ENCODE results near the gene RGS7. TPM values are rescaled to one million over a fixed set of nuclear protein-coding genes. Genes with fewer than 3 reads are reported as not detected.
A peak's percentile ranks its signal among the peaks of the same experiment; 100 is the strongest.

Gene RGS7
- total and polyA plus RNA-seq, 2 donors from 2014 or later = 3.6 TPM; not detected in 1

- Histone ChIP-seq H3K36me3 (ENCODE audit: control insufficient read depth in 2 of 3, insufficient read depth in 3 of 3, low read length in 3 of 3) (no peaks in the 10 kb centered on the region), H3K27ac (ENCODE audit: low read depth in 2 of 2, low read length in 2 of 2) (no peak overlapping the region), H3K4me3 (ENCODE audit: low read length in 3 of 3) (no peak overlapping the region), H3K9ac (ENCODE audit: low read length in 3 of 3) (no peak overlapping the region), H3K4me1 (ENCODE audit: control insufficient read depth in 2 of 3, insufficient read depth in 2 of 3, low read depth in 1 of 3, low read length in 3 of 3) (no peaks in the 10 kb centered on the region), H3K27me3 (ENCODE audit: control insufficient read depth, insufficient read depth, low read length) (no peaks in the 10 kb centered on the region), H3K9me3 (ENCODE audit: control insufficient read depth in 2 of 3, insufficient read depth in 1 of 3, low read length in 3 of 3) (no peaks in the 10 kb centered on the region)
- TF ChIP-seq CTCF (IDR thresholded peaks at IDR 0.05; ENCODE audit: borderline replicate concordance, extremely low read depth, insufficient read depth) = no peak
- FAIRE-seq (no peak), DNase-seq (no peak)
- intact Hi-C loops (cut with DNase I) = no loop called here
Measured at GRCh38 chr1:241129207-241129960, 227.6 kb downstream of the RGS7 start.

- Histone ChIP-seq H3K27me3 (ENCODE audit: control insufficient read depth, insufficient read depth, low read length) (no peaks in the 10 kb centered on the region), H3K27ac (ENCODE audit: low read depth in 2 of 2, low read length in 2 of 2) (no peak overlapping the region), H3K36me3 (ENCODE audit: control insufficient read depth in 2 of 3, insufficient read depth in 3 of 3, low read length in 3 of 3) (no peaks in the 10 kb centered on the region), H3K4me3 (ENCODE audit: low read length in 3 of 3) (no peak overlapping the region), H3K4me1 (ENCODE audit: control insufficient read depth in 2 of 3, insufficient read depth in 2 of 3, low read depth in 1 of 3, low read length in 3 of 3) (no peaks in the 10 kb centered on the region), H3K9me3 (ENCODE audit: control insufficient read depth in 2 of 3, insufficient read depth in 1 of 3, low read length in 3 of 3) (no peaks in the 10 kb centered on the region), H3K9ac (ENCODE audit: low read length in 3 of 3) (no peak overlapping the region)
- DNase-seq (peak in 1 of 5 donors; percentile 27), FAIRE-seq (no peak)
- intact Hi-C loops (cut with DNase I) = no loop called here
- no peak for TF ChIP-seq CTCF (IDR thresholded peaks at IDR 0.05; ENCODE audit: borderline replicate concordance, extremely low read depth, insufficient read depth)
Measured at GRCh38 chr1:241125286-241125685, 231.7 kb downstream of the RGS7 start.

GRCh38 chr1:241118049-241118448, 239.0 kb downstream of the RGS7 start:
- Histone ChIP-seq H3K9me3 (ENCODE audit: control insufficient read depth in 2 of 3, insufficient read depth in 1 of 3, low read length in 3 of 3) (no peaks in the 10 kb centered on the region), H3K36me3 (ENCODE audit: control insufficient read depth in 2 of 3, insufficient read depth in 3 of 3, low read length in 3 of 3) (no peaks in the 10 kb centered on the region), H3K9ac (ENCODE audit: low read length in 3 of 3) (no peak overlapping the region), H3K27me3 (ENCODE audit: control insufficient read depth, insufficient read depth, low read length) (no peaks in the 10 kb centered on the region), H3K4me1 (ENCODE audit: control insufficient read depth in 2 of 3, insufficient read depth in 2 of 3, low read depth in 1 of 3, low read length in 3 of 3) (no peaks in the 10 kb centered on the region), H3K4me3 (ENCODE audit: low read length in 3 of 3) (no peak overlapping the region), H3K27ac (ENCODE audit: low read depth in 2 of 2, low read length in 2 of 2) (no peak overlapping the region)
- intact Hi-C loops (cut with DNase I) = no loop called here
- TF ChIP-seq CTCF (IDR thresholded peaks at IDR 0.05; ENCODE audit: borderline replicate concordance, extremely low read depth, insufficient read depth) = no peak
- DNase-seq = no peak
- FAIRE-seq = no peak
